OCI-LY1 (cell line): Measurements from ENCODE around the gene DHCR7.

Source experiments
- H2AFZ ChIP-seq: fragments of 200-600 bp; sonication (generic), shearing (Covaris generic); 2 replicates; pipeline ENCODE4 v1.6.0; 2014; ENCODE audit warnings: antibody characterized with exemption, mild to moderate bottlenecking, low read length
- H3F3A ChIP-seq: fragments of 200-600 bp; sonication (generic), shearing (Covaris generic); 2 replicates; pipeline ENCODE4 v1.6.0; 2014; ENCODE audit warnings: mild to moderate bottlenecking, antibody characterized with exemption, low read length, moderate library complexity; ENCODE audit not compliant: insufficient read depth
- H3K27ac ChIP-seq: fragments of 200-600 bp; sonication (generic); 2 replicates; pipeline ENCODE4 v1.5.1; 2014; ENCODE audit warnings: low read length, mixed run types, mild to moderate bottlenecking, low read depth; ENCODE audit not compliant: poor library complexity, severe bottlenecking
- H3K27me3 ChIP-seq: fragments of 200-600 bp; sonication (generic); 2 replicates; pipeline ENCODE4 v1.6.0; 2014; ENCODE audit warnings: antibody characterized with exemption, mild to moderate bottlenecking, low read length, moderate library complexity; ENCODE audit not compliant: insufficient read depth
- H3K36me3 ChIP-seq: fragments of 200-600 bp; sonication (generic); 2 replicates; pipeline ENCODE4 v1.6.1; 2014; ENCODE audit warnings: mild to moderate bottlenecking, antibody characterized with exemption, low read length, moderate library complexity, mixed read lengths; ENCODE audit not compliant: insufficient read depth
- H3K4me1 ChIP-seq: fragments of 200-600 bp; sonication (generic); 2 replicates; pipeline ENCODE4 v1.5.1; 2014; ENCODE audit warnings: mild to moderate bottlenecking, low read length, moderate library complexity; ENCODE audit not compliant: insufficient read depth, severe bottlenecking
- H3K4me2 ChIP-seq: fragments of 200-600 bp; sonication (generic), shearing (Covaris generic); 2 replicates; pipeline ENCODE4 v1.6.1; 2014; ENCODE audit warnings: low read length
- H3K4me3 ChIP-seq: fragments of 200-600 bp; sonication (generic); 2 replicates; pipeline ENCODE4 v1.5.1; 2014; ENCODE audit warnings: low read length, low read depth, mild to moderate bottlenecking, mixed read lengths; ENCODE audit not compliant: poor library complexity, severe bottlenecking
- H3K79me2 ChIP-seq: fragments of 200-600 bp; shearing (Covaris generic); 2 replicates; pipeline ENCODE4 v1.6.1; 2016; ENCODE audit warnings: mixed run types, low read length, mixed read lengths; ENCODE audit not compliant: insufficient read depth
- H3K9ac ChIP-seq: fragments of 200-600 bp; sonication (generic), shearing (Covaris generic); 2 replicates; pipeline ENCODE4 v1.6.1; 2014; ENCODE audit warnings: mild to moderate bottlenecking, low read length, mixed read lengths
- H3K9me2 ChIP-seq: fragments of 200-600 bp; sonication (generic), shearing (Covaris generic); 2 replicates; pipeline ENCODE4 v1.6.1; 2014; ENCODE audit warnings: low read depth, mild to moderate bottlenecking, low read length, mixed read lengths
- H3K9me3 ChIP-seq: fragments of 200-600 bp; shearing (Covaris generic); 2 replicates; pipeline ENCODE4 v1.6.1; 2014; ENCODE audit warnings: low read length, mixed read lengths
- H4K20me1 ChIP-seq: fragments of 200-600 bp; sonication (generic), shearing (Covaris generic); 2 replicates; pipeline ENCODE4 v1.6.0; 2016; ENCODE audit warnings: mild to moderate bottlenecking, low read length; ENCODE audit not compliant: insufficient read depth
- CTCF ChIP-seq: fragments of 200-600 bp; sonication (generic), shearing (Covaris generic); IDR thresholded peaks from 2 replicates; pipeline ENCODE4 v1.5.1; 2017; ENCODE audit warnings: mild to moderate bottlenecking, antibody characterized with exemption, low read length, moderate library complexity, mixed read lengths
- EZH2 ChIP-seq: fragments of 200-600 bp; sonication (generic), shearing (Covaris generic); IDR thresholded peaks from 2 replicates; pipeline ENCODE4 v1.8.0; 2017; ENCODE audit warnings: borderline replicate concordance, mixed run types, mild to moderate bottlenecking, antibody characterized with exemption, low read length, moderate library complexity, mixed read lengths

DHCR7 gene

GRCh38 chr11:71410363-71410966 lies 37.7 kb downstream of the DHCR7 start:
- H3K4me2 ChIP-seq: no peak overlapping the region
- H3K27ac ChIP-seq: no peak overlapping the region
- no peak overlapping the region for H2AFZ ChIP-seq
- no peaks in the 10 kb centered on the region for H3K9me2 ChIP-seq
- no peaks in the 10 kb centered on the region for H3F3A ChIP-seq
- no peaks in the 10 kb centered on the region for H3K9me3 ChIP-seq
- no peaks in the 10 kb centered on the region for H3K27me3 ChIP-seq
- no peaks in the 10 kb centered on the region for H4K20me1 ChIP-seq
- H3K9ac ChIP-seq: no peak overlapping the region
- no peaks in the 10 kb centered on the region for H3K36me3 ChIP-seq
- no peaks in the 10 kb centered on the region for H3K79me2 ChIP-seq
- TF ChIP-seq CTCF (no peak), EZH2 (no peak)
- no peak overlapping the region for H3K4me3 ChIP-seq
- peaks cover 12% of the 10 kb centered on the region for H3K4me1 ChIP-seq

GRCh38 chr11:71408826-71409225 lies 39.4 kb downstream of the DHCR7 start:
- no peak overlapping the region for H3K27ac ChIP-seq
- peaks cover 12% of the 10 kb centered on the region for H3K4me1 ChIP-seq
- H4K20me1 ChIP-seq: no peaks in the 10 kb centered on the region
- no peak overlapping the region for H3K4me2 ChIP-seq
- no peaks in the 10 kb centered on the region for H3K27me3 ChIP-seq
- TF ChIP-seq EZH2 (no peak), CTCF (no peak)
- H3F3A ChIP-seq: no peaks in the 10 kb centered on the region
- H3K9ac ChIP-seq: no peak overlapping the region
- H3K4me3 ChIP-seq: no peak overlapping the region
- H2AFZ ChIP-seq: no peak overlapping the region
- no peaks in the 10 kb centered on the region for H3K79me2 ChIP-seq
- no peaks in the 10 kb centered on the region for H3K9me2 ChIP-seq
- H3K36me3 ChIP-seq: no peaks in the 10 kb centered on the region
- no peaks in the 10 kb centered on the region for H3K9me3 ChIP-seq

- H3K9me3 ChIP-seq: no peaks in the 10 kb centered on the region
- H3K4me1 ChIP-seq: peaks cover 12% of the 10 kb centered on the region
- no peaks in the 10 kb centered on the region for H3K79me2 ChIP-seq
- no peak overlapping the region for H3K9ac ChIP-seq
- no peaks in the 10 kb centered on the region for H3K9me2 ChIP-seq
- H4K20me1 ChIP-seq: no peaks in the 10 kb centered on the region
- TF ChIP-seq CTCF (no peak), EZH2 (no peak)
- no peak overlapping the region for H3K27ac ChIP-seq
- H2AFZ ChIP-seq: no peak overlapping the region
- no peak overlapping the region for H3K4me2 ChIP-seq
- no peaks in the 10 kb centered on the region for H3K27me3 ChIP-seq
- no peak overlapping the region for H3K4me3 ChIP-seq
- no peaks in the 10 kb centered on the region for H3F3A ChIP-seq
- no peaks in the 10 kb centered on the region for H3K36me3 ChIP-seq
These were observed 40.8 kb downstream of the DHCR7 start for GRCh38 chr11:71407356-71407755.
